IMR-90 (cell line): ENCODE measurements around the gene CTNNA2. TPM values are rescaled to one million over a fixed set of nuclear protein-coding genes. Genes with fewer than 3 reads are reported as not detected.

ENCODE experiments used
- ATAC-seq: fragments of 200-7000 bp; cut with Tn5 transposase; 2 replicates; pipeline ENCODE4 v1.9.1; 2020; ENCODE audit warnings: low read depth, mild to moderate bottlenecking, moderate library complexity
- BruUV-seq: library from RNA; stranded (reverse); fragments of 400-500 nt; replicated peaks from 2 replicates; lab custom pipeline; 2021; lab: Mats Ljungman, UMichigan
- CTCF ChIA-PET: fragments of 300-600 bp; formaldehyde crosslinking; extraction: SDS; loops from one replicate; lab custom pipeline; 2021; ENCODE audit warnings: antibody characterized with exemption; lab: Yijun Ruan, JAX
- POLR2A ChIA-PET: fragments of 300-600 bp; sonication (Branson Sonifier 250); formaldehyde crosslinking; loops from one replicate; lab custom pipeline; 2022; ENCODE audit warnings: antibody characterized with exemption; ENCODE audit not compliant: unreplicated experiment; lab: Charles Lee
- DNase-seq: peaks from one replicate; pipeline ENCODE4 v3.0.0; 2013
- H2AFZ ChIP-seq: replicated peaks from 2 replicates; pipeline ENCODE3; 2013; ENCODE audit warnings: low read length, mild to moderate bottlenecking; ENCODE audit not compliant: poor library complexity
- H2AK5ac ChIP-seq: 2 replicates; pipeline ENCODE4 v1.6.1; 2013; ENCODE audit warnings: low read depth, low read length, inconsistent platforms
- H2AK9ac ChIP-seq: replicated peaks from 2 replicates; pipeline ENCODE3; 2013; ENCODE audit warnings: mild to moderate bottlenecking, low read depth, low read length, moderate library complexity; ENCODE audit not compliant: poor library complexity
- H2BK120ac ChIP-seq: 2 replicates; pipeline ENCODE4 v1.6.1; 2013; ENCODE audit warnings: low read depth, low read length, inconsistent platforms
- H2BK15ac ChIP-seq: 3 replicates; pipeline ENCODE4 v1.6.1; 2013; ENCODE audit warnings: low read depth, low read length, inconsistent platforms
- H2BK20ac ChIP-seq: 2 replicates; pipeline ENCODE4 v1.6.1; 2013; ENCODE audit warnings: low read depth, mild to moderate bottlenecking, inconsistent platforms, low read length, moderate library complexity
- H2BK5ac ChIP-seq: 2 replicates; pipeline ENCODE4 v1.6.1; 2013; ENCODE audit warnings: mild to moderate bottlenecking, low read depth, low read length, inconsistent platforms; ENCODE audit not compliant: poor library complexity, severe bottlenecking
- H3K14ac ChIP-seq: replicated peaks from 2 replicates; pipeline ENCODE4 v1.6.1; 2013; ENCODE audit warnings: low read depth, low read length, inconsistent platforms
- H3K18ac ChIP-seq: 2 replicates; pipeline ENCODE4 v1.6.1; 2013; ENCODE audit warnings: low read depth, low read length, control low read depth
- H3K23ac ChIP-seq: 2 replicates; pipeline ENCODE4 v1.6.1; 2013; ENCODE audit warnings: low read depth, low read length, inconsistent platforms
- H3K27ac ChIP-seq: 2 replicates; pipeline ENCODE4 v1.5.1; 2013; ENCODE audit warnings: mild to moderate bottlenecking, control low read depth, low read length; ENCODE audit not compliant: insufficient read depth
- H3K27me3 ChIP-seq: 2 replicates; pipeline ENCODE4 v1.6.1; 2013; ENCODE audit warnings: low read length; ENCODE audit not compliant: control insufficient read depth, insufficient read depth
- H3K36me3 ChIP-seq: 2 replicates; pipeline ENCODE4 v1.6.1; 2013; ENCODE audit warnings: low read length, mixed read lengths; ENCODE audit not compliant: control insufficient read depth, insufficient read depth
- H3K4ac ChIP-seq: 2 replicates; pipeline ENCODE4 v1.6.1; 2013; ENCODE audit warnings: low read depth, low read length, inconsistent platforms
- H3K4me1 ChIP-seq: 2 replicates; pipeline ENCODE4 v1.6.1; 2013; ENCODE audit warnings: low read length, mixed read lengths; ENCODE audit not compliant: control insufficient read depth, insufficient read depth
- H3K4me2 ChIP-seq: 2 replicates; pipeline ENCODE4 v1.6.1; 2013; ENCODE audit warnings: low read depth, mild to moderate bottlenecking, control low read depth, low read length, moderate library complexity
- H3K4me3 ChIP-seq: 2 replicates; pipeline ENCODE4 v1.5.1; 2013; ENCODE audit warnings: low read depth, mild to moderate bottlenecking, control low read depth, low read length, moderate library complexity; ENCODE audit not compliant: insufficient read depth
- H3K56ac ChIP-seq: 2 replicates; pipeline ENCODE4 v1.6.1; 2013; ENCODE audit warnings: low read length, inconsistent platforms; ENCODE audit not compliant: insufficient read depth; ENCODE audit errors: extremely low read depth
- H3K79me1 ChIP-seq, 2 experiments: 2 replicates each; pipeline ENCODE4 v1.6.1; 2013; ENCODE audit warnings: low read length in 2 of 2, inconsistent platforms in 1 of 2, low read depth in 1 of 2
- H3K9ac ChIP-seq: 2 replicates; pipeline ENCODE4 v1.6.1; 2013; ENCODE audit warnings: low read depth, low read length, control low read depth
- H3K9me1 ChIP-seq: 2 replicates; pipeline ENCODE4 v1.6.1; 2013; ENCODE audit warnings: low read length, inconsistent platforms; ENCODE audit not compliant: insufficient read depth
- H3K9me3 ChIP-seq: 2 replicates; pipeline ENCODE4 v1.6.1; 2013; ENCODE audit warnings: low read length; ENCODE audit not compliant: control insufficient read depth, insufficient read depth
- H4K20me1 ChIP-seq: 2 replicates; pipeline ENCODE4 v1.6.1; 2013; ENCODE audit warnings: low read length, inconsistent platforms; ENCODE audit not compliant: insufficient read depth
- H4K5ac ChIP-seq: 2 replicates; pipeline ENCODE4 v1.6.1; 2013; ENCODE audit warnings: mild to moderate bottlenecking, low read depth, low read length, control low read depth
- H4K8ac ChIP-seq, 2 experiments: 2 replicates each; pipeline ENCODE4 v1.6.1; 2013; ENCODE audit warnings: low read depth in 2 of 2, low read length in 2 of 2, control low read depth in 1 of 2, inconsistent platforms in 1 of 2
- H4K91ac ChIP-seq: 2 replicates; pipeline ENCODE4 v1.6.1; 2013; ENCODE audit warnings: low read depth, low read length, inconsistent platforms; ENCODE audit not compliant: insufficient read depth
- BHLHE40 ChIP-seq: fragments of 150-350 bp; IDR thresholded peaks from 2 replicates; pipeline ENCODE4 v1.6.1; 2016; ENCODE audit warnings: mild to moderate bottlenecking, low read depth, low read length
- CEBPB ChIP-seq: IDR thresholded peaks from 2 replicates; pipeline ENCODE4 v1.6.1; 2012; ENCODE audit warnings: low read depth, low read length, improper control_type of control experiment
- CHD1 ChIP-seq: IDR thresholded peaks from 2 replicates; pipeline ENCODE4 v1.6.1; 2012; ENCODE audit warnings: low read depth, low read length, improper control_type of control experiment
- CTCF ChIP-seq: conservative IDR thresholded peaks from 2 replicates; pipeline ENCODE4 v1.5.1; 2012; ENCODE audit warnings: mild to moderate bottlenecking, low read depth, low read length, improper control_type of control experiment
- FOS ChIP-seq: fragments of 150-350 bp; IDR thresholded peaks from 2 replicates; pipeline ENCODE4 v1.6.1; 2016; ENCODE audit warnings: low read depth, low read length
- MAFK ChIP-seq: IDR thresholded peaks from 2 replicates; pipeline ENCODE4 v1.6.1; 2012; ENCODE audit warnings: low read depth, low read length, improper control_type of control experiment
- MAZ ChIP-seq: IDR thresholded peaks from 2 replicates; pipeline ENCODE4 v1.6.1; 2012; ENCODE audit warnings: low read depth, mild to moderate bottlenecking, low read length, improper control_type of control experiment, moderate library complexity, borderline replicate concordance
- NFE2L2 ChIP-seq: fragments of 150-350 bp; IDR thresholded peaks from 2 replicates; pipeline ENCODE4 v1.6.1; 2016; ENCODE audit warnings: low read depth, mild to moderate bottlenecking, low read length
- POLR2A ChIP-seq: IDR thresholded peaks from 2 replicates; pipeline ENCODE4 v1.6.1; 2012; ENCODE audit warnings: mild to moderate bottlenecking, low read depth, low read length
- RAD21 ChIP-seq: IDR thresholded peaks from 2 replicates; pipeline ENCODE4 v1.6.1; 2012; ENCODE audit warnings: low read length, improper control_type of control experiment
- RCOR1 ChIP-seq: IDR thresholded peaks from 2 replicates; pipeline ENCODE4 v1.6.1; 2012; ENCODE audit warnings: mild to moderate bottlenecking, low read length, improper control_type of control experiment; ENCODE audit not compliant: insufficient replicate concordance
- RFX5 ChIP-seq: IDR thresholded peaks from 2 replicates; pipeline ENCODE4 v1.8.0; 2012; ENCODE audit warnings: low read depth, mild to moderate bottlenecking, low read length, moderate library complexity
- SMC3 ChIP-seq: fragments of 150-350 bp; IDR thresholded peaks from 2 replicates; pipeline ENCODE4 v1.6.1; 2016; ENCODE audit warnings: low read depth, mild to moderate bottlenecking, antibody characterized with exemption, low read length, moderate library complexity
- WGBS, 2 experiments: methylation state at CpG; one replicate each; pipeline versions ENCODE4 v1.1.5 to v1.1.7; 2013; ENCODE audit warnings: missing lambda C conversion rate in 2 of 2; ENCODE audit not compliant: insufficient read length in 1 of 2; ENCODE audit errors: extremely low coverage in 2 of 2; 5-methylcytosine and 5-hydroxymethylcytosine counted together
- dilution Hi-C: fragments of 300-500 bp; cut with HindIII; formaldehyde crosslinking; loops from one replicate; pipeline ENCODE4 v1.14.3; 2018; ENCODE audit warnings: low sequenced_read_pairs; ENCODE audit not compliant: unreplicated experiment
- in situ Hi-C: fragments of 300-500 bp; cut with MboI; formaldehyde crosslinking; loops from 3 replicates; pipeline ENCODE4 v1.14.3; 2019; ENCODE audit warnings: low sequenced_read_pairs, inconsistent platforms, mixed read lengths
- intact Hi-C: fragments of 100-400 bp; cut with micrococcal nuclease; formaldehyde crosslinking; loops from 2 replicates; pipeline ENCODE4 v1.10.0; 2022
- polyA plus RNA-seq, 3 experiments: library from polyadenylated mRNA; depleted of rRNA; stranded (reverse); fragments of >200 nt; gene quantifications; 2 replicates each; pipeline ENCODE4 v1.2.3, GENCODE V29; 2012; ENCODE audit warnings: low replicate concordance in 1 of 3
- total RNA-seq: library from RNA; depleted of rRNA; stranded (reverse); fragments of >200 nt; gene quantifications from 2 replicates; pipeline ENCODE4 v1.2.3, GENCODE V29; 2012

Gene CTNNA2
- total and polyA plus RNA-seq, 2 of the 4 experiments (the other 2 are of a cell fraction) = not detected

GRCh38 chr2:79798776-79799175 is 285.9 kb downstream of the CTNNA2 start:
- Histone ChIP-seq H3K4me2 (no peak overlapping the region), H2AK5ac (no peak overlapping the region), H3K36me3 (no peaks in the 10 kb centered on the region), H3K56ac (no peak overlapping the region), H2AK9ac (no peak overlapping the region), H3K9me3 (0 out of 2 replicates have a peak, but pooled peaks cover 2% of the 10 kb centered on the region), H3K14ac (no peak overlapping the region), H2BK15ac (no peak overlapping the region), H3K27ac (no peak overlapping the region), H2BK20ac (no peak overlapping the region), H3K27me3 (no peaks in the 10 kb centered on the region), H4K5ac (no peak overlapping the region), H4K91ac (no peak overlapping the region), H3K4ac (no peak overlapping the region), H3K23ac (no peak overlapping the region), H4K8ac (no peak overlapping the region), H2BK120ac (no peak overlapping the region), H3K9ac (no peak overlapping the region), H3K4me1 (no peaks in the 10 kb centered on the region), H3K9me1 (no peaks in the 10 kb centered on the region), H3K79me1 (no peaks in the 10 kb centered on the region), H3K4me3 (no peak overlapping the region), H2AFZ (no peak overlapping the region), H3K18ac (no peak overlapping the region), H2BK5ac (no peak overlapping the region), H4K20me1 (no peaks in the 10 kb centered on the region)
- dilution Hi-C loops (no loop called here), intact Hi-C loops (no loop called here), in situ Hi-C loops (no loop called here)
- ChIA-PET POLR2A (no interaction called here), CTCF (interaction anchor here (0.7 kb wide), 1 partner anchor 87 kb away, joined by 3 read pairs; no protein-coding TSS in a partner anchor)
- TF ChIP-seq NFE2L2 (no peak), RCOR1 (no peak), SMC3 (no peak), FOS (no peak), CEBPB (no peak), MAZ (no peak), RAD21 (no peak), MAFK (no peak), BHLHE40 (no peak), CTCF (no peak), CHD1 (no peak), RFX5 (no peak), POLR2A (no peak)
- WGBS, 2 experiments = no CpG with 5 or more reads among the region's 3 CpGs
- DNase-seq (no peak), ATAC-seq (no peak)
- BruUV-seq = no TSS peak
